ENCODE data around the gene HPD. TPM values are rescaled to one million over a fixed set of nuclear protein-coding genes. Genes with fewer than 3 reads are reported as not detected.
"Not testable (repeated sequence)": the region's sequence is repeated elsewhere in the genome, so short reads cannot be mapped to it uniquely, and the experiment has no call there.

Gene HPD
- total RNA-seq, 1 donor from 2014 or later, result 2.5 TPM

GRCh38 chr12:121888478-121889273 lies 30.0 kb upstream of the HPD start, which contains the start of gene PSMD9:
TSS of gene PSMD9 (plus strand) at chr12:121888790. CDS start at chr12:121888857, 67 bp downstream.
- H3K4me3 ChIP-seq, result peak within 1 kb of the TSS; percentile 71
- peaks cover 16% of the 10 kb centered on the region for H3K36me3 ChIP-seq
- DNase-seq (peak; percentile 98), ATAC-seq (peak; percentile 100)
- intact Hi-C loops (cut with DNase I), result no loop called here
- H3K4me1 ChIP-seq, result peaks cover 19% of the 10 kb centered on the region
- TF ChIP-seq, protein P1, sequence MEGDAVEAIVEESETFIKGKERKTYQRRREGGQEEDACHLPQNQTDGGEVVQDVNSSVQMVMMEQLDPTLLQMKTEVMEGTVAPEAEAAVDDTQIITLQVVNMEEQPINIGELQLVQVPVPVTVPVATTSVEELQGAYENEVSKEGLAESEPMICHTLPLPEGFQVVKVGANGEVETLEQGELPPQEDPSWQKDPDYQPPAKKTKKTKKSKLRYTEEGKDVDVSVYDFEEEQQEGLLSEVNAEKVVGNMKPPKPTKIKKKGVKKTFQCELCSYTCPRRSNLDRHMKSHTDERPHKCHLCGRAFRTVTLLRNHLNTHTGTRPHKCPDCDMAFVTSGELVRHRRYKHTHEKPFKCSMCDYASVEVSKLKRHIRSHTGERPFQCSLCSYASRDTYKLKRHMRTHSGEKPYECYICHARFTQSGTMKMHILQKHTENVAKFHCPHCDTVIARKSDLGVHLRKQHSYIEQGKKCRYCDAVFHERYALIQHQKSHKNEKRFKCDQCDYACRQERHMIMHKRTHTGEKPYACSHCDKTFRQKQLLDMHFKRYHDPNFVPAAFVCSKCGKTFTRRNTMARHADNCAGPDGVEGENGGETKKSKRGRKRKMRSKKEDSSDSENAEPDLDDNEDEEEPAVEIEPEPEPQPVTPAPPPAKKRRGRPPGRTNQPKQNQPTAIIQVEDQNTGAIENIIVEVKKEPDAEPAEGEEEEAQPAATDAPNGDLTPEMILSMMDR (IDR thresholded peaks at IDR 0.05), result peak; percentile 64
- no peaks in the 10 kb centered on the region for H3K9me3 ChIP-seq
- H3K27ac ChIP-seq, result peak within 1 kb of the TSS; percentile 92
- H3K27me3 ChIP-seq (ENCODE audit: low read depth), result no peaks in the 10 kb centered on the region

- intact Hi-C loops (cut with DNase I), result no loop called here
Observed at GRCh38 chr12:121888083-121888477, 29.4 kb upstream of the HPD start.

GRCh38 chr12:121885129-121885528 lies 26.5 kb upstream of the HPD start:
- H3K9me3 ChIP-seq; H3K36me3 ChIP-seq; H3K4me3 ChIP-seq; ATAC-seq; DNase-seq; H3K27me3 ChIP-seq (ENCODE audit: low read depth); intact Hi-C loops (cut with DNase I); H3K27ac ChIP-seq; H3K4me1 ChIP-seq: not testable (repeated sequence)

More at GRCh38 chr12:121888083-121888477, 29.4 kb upstream of the HPD start:
- no peaks in the 10 kb centered on the region for H3K9me3 ChIP-seq
- H3K36me3 ChIP-seq, result peaks cover 16% of the 10 kb centered on the region
- H3K4me1 ChIP-seq, result peaks cover 15% of the 10 kb centered on the region
- no peaks in the 10 kb centered on the region for H3K27me3 ChIP-seq (ENCODE audit: low read depth)
- H3K27ac ChIP-seq, result peak overlapping the region; percentile 92
- DNase-seq, result no peak
- TF ChIP-seq, protein P1 (IDR thresholded peaks at IDR 0.05), result peak; percentile 28
- ATAC-seq, result no peak
- peak overlapping the region; percentile 71 for H3K4me3 ChIP-seq

GRCh38 chr12:121883315-121883660 lies 24.6 kb upstream of the HPD start:
- DNase-seq (no peak), ATAC-seq (no peak)
- intact Hi-C loops (cut with DNase I), result no loop called here
- TF ChIP-seq, protein P1 (IDR thresholded peaks at IDR 0.05), result no peak
- Histone ChIP-seq H3K27ac (no peak overlapping the region), H3K4me1 (no peaks in the 10 kb centered on the region), H3K9me3 (no peaks in the 10 kb centered on the region), H3K4me3 (no peak overlapping the region), H3K27me3 (ENCODE audit: low read depth) (no peaks in the 10 kb centered on the region), H3K36me3 (no peaks in the 10 kb centered on the region)

DNA sequence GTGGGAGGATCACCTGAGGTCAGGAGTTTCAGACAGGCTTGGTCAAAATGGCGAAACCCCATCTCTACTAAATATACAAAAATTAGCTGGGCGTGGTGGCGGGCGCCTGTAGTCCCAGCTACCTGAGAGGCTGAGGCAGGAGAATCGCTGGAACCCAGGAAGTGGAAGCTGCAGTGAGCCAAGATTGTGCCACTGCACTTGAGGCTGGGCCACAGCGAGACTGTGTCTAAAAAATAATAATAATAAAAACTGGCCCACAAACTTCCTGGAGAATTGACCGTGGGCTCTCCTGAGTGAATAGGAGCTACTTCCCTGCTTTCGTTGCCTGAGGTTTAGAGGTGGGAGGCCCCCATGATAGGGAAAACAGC lies 17.4 kb upstream of the HPD start:
- H3K27ac ChIP-seq; DNase-seq; H3K9me3 ChIP-seq; H3K4me3 ChIP-seq; intact Hi-C loops (cut with DNase I); H3K4me1 ChIP-seq; H3K36me3 ChIP-seq; ATAC-seq; H3K27me3 ChIP-seq (ENCODE audit: low read depth): not testable (repeated sequence)

- no peak overlapping the region for H3K4me3 ChIP-seq
- intact Hi-C loops (cut with DNase I), result no loop called here
- TF ChIP-seq, protein P1 (IDR thresholded peaks at IDR 0.05), result no peak
- no peaks in the 10 kb centered on the region for H3K9me3 ChIP-seq
- no peaks in the 10 kb centered on the region for H3K4me1 ChIP-seq
- no peak for DNase-seq
- ATAC-seq, result no peak
- H3K27ac ChIP-seq, result no peak overlapping the region
- H3K36me3 ChIP-seq, result no peaks in the 10 kb centered on the region
- H3K27me3 ChIP-seq (ENCODE audit: low read depth), result no peaks in the 10 kb centered on the region
Observed at GRCh38 chr12:121875582-121875981, 16.9 kb upstream of the HPD start.
